T follicular helper cell (primary cell): ENCODE data around the gene ATP9A.
"Not testable (repeated sequence)": the region's sequence is repeated elsewhere in the genome, so short reads cannot be mapped to it uniquely, and the experiment has no call there.

Experiments used
- DNase-seq: peaks from one replicate; pipeline ENCODE4 v3.0.0-alpha.2; 2020; ENCODE audit warnings: low read depth

Gene ATP9A

GRCh38 chr20:51756653-51757052 lies 11.5 kb downstream of the ATP9A start:
- no peak for DNase-seq

DNA sequence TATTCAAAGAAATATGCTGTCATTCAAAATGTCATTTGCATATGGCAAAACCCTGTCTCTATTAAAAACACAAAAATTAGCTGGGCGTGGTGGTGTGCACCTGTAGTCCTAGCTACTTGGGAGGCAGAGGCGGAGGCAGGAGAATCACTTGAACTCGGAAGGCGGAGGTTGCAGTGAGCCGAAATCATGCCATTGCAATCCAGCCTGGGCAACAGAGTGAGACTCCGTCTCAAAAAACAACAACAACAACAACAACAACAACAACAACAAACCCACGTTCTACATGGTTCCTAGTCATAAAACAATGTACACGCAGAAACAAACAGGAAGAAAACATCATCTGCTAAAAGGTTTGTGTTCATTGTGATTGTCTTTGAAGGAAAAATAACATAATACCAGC lies 15.0 kb downstream of the ATP9A start:
- not testable (repeated sequence) for DNase-seq

GRCh38 chr20:51752343-51752951 lies 15.7 kb downstream of the ATP9A start:
- DNase-seq = no peak

- no peak for DNase-seq
Measured at GRCh38 chr20:51750770-51751388, 17.3 kb downstream of the ATP9A start.

DNA sequence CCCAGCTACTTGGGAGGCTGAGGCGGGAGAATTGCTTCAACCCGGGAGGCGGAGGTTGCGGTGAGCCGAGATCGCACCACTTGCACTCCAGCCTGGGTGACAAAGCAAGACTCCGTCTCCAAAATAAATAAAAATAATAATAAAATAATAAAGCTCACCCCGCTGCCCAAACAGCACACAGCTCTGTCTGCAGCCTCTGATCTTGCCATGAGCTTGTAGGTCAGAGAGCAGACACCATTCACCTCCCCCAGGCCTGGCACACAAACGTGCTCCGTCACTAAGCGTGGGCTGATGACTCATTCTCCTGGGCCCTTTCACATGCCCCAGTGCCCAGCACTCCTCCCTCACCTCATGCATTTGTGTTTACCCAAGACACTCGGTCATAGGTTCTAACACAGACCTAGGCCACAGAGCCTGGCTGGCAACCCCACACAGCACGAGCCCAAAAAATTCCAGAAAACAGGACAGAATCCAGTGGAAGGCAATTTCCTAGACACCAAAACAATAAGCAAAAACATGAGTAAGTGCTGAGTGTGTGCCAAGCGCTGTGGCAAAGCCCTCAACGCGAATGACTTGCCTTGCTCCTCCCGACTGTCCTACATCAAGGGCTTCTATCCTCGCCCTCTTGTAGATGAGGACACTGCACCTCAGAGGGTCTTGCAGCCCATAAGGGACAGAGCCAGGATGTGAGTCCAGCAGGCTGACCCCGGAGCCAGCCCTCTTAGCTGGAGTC lies 18.0 kb downstream of the ATP9A start:
- DNase-seq = no peak

DNA sequence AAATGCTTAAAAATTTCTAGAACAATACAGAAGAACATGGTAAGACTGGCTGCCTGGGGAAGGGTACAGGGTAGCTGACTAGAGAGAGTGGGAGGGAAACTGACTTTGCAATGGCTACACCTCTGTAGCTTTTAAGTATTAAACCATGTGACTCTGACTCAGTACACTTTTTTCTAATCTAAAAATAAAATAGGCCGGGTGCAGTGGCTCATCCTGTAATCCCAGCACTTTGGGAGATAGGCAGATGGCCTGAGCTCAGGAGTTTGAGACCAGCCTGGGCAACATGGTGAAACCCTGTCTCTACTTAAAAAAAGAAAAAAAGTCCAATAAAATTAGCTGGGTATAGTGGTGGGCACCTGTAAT lies 18.5 kb downstream of the ATP9A start:
- DNase-seq = no peak

DNA sequence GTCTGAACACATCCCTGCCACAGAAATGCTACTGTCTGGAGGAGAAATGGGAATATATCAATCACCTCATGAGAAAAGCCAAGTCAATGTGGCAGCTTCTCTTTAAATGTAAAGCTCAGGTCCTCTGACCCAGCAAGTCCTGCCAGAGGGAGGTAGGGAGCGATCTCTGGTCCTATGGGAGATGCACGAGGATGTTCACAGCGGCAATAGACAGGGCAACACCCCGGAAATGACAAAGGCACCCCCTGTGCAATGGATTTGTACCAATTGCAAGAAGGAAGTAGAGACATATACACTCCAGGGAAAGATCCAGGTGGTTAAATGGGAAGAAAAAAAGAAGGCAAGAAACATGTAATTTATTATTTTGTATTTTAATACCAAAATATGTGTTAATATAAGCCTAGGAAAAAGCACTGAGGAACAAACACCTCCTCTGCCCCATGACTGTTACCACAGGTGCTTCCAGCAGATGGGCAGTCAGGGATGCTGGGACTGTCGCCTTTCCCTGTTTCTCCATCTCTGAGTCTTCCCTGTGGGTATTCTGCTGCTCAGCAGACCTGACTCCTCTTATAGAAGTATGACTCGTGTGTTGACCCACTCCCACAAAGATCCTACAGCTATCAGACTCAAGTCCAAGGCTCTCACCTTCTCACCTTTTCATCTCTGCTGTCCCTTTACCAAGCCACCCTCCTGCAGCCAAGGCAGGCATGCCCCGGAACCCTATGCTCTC lies 20.8 kb downstream of the ATP9A start:
- DNase-seq = no peak

- DNase-seq = no peak
Measured at GRCh38 chr20:51745804-51746203, 22.4 kb downstream of the ATP9A start.

DNA sequence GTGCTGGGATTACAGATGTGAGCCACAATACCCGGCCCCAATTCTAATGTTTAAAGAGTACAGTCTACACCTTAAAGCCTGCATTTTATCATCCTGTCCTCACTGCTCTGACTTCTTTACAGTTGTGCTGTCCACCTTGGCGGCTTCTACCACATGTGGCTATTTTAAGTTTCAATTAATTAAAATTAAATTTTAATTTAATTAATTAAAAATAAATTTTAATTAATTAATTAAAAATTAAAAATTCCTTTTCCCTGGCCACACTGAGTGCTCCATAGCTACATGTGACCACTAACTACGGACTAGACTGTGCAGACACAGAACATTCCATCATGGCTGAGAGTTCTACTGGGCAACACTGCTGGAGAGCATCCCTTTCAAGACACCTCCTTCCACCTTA lies 27.4 kb downstream of the ATP9A start:
- DNase-seq = no peak

- DNase-seq = not testable (repeated sequence)
Measured at GRCh38 chr20:51740308-51740707, 27.9 kb downstream of the ATP9A start.

- DNase-seq = no peak
Measured at GRCh38 chr20:51739722-51740249, 28.4 kb downstream of the ATP9A start.

DNA sequence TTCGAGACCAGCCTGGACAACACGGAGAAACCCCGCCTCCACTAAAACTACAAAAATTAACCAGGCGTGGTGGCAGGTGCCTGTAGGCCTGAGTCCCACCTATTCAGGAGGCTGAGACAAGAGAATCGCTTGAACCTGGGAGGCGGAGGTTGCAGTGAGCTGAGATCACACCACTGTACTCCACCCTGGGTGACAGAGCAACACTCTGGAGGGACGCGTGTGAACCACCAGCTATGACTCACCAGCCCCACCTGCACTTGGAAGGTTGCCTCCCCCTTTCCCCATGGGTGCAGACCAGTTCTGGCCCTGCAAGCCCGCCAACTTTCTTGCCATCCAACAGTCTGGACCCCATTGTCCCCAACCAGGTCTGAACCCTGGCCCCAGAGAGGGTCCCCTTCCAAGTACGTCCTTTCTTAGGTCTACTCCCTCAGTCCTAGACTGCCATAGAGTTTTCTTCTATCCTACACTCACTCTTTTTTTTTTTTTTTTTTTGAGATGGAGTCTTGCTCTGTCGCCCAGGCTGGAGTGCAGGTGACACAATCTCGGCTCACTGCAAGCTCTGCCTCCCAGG lies 29.2 kb downstream of the ATP9A start:
- DNase-seq = no peak

DNA sequence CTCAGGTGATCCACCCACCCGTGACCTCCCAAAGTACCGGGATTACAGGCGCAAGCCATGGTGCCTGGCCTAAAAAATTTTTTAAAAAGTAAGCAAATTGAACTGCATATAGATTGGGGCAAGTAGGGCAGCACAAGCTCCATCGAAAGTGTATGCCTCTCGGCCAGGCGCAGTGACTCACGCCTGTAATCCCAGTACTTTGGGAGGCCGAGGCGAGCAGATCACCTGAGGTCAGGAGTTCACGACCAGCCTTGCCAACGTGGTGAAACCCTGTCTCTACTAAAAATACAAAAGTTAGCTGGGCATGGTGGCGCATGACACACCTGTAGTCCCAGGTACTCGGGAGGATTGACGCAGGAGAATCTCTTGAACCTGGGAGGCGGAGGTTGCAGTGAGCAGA lies 29.9 kb downstream of the ATP9A start:
- not testable (repeated sequence) for DNase-seq

DNA sequence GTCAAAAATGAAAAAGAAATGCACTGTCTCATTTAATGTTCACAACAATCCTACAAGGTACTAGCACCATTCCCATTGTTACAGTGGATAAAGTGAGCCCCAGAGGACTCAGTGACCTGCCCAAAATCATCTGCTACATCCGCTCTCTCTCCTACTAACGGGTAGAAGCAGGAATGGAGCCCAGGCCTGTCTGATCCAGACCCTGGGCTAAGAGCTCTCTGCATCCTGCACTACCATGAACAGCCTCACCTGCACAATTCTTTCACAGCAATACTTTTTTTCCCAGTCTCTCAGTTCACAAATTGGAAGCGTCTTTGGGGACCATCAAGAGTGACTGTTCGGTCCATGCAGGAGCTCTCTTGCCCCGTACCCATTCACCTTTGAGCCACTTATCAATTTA lies 31.2 kb downstream of the ATP9A start:
- DNase-seq = no peak

DNA sequence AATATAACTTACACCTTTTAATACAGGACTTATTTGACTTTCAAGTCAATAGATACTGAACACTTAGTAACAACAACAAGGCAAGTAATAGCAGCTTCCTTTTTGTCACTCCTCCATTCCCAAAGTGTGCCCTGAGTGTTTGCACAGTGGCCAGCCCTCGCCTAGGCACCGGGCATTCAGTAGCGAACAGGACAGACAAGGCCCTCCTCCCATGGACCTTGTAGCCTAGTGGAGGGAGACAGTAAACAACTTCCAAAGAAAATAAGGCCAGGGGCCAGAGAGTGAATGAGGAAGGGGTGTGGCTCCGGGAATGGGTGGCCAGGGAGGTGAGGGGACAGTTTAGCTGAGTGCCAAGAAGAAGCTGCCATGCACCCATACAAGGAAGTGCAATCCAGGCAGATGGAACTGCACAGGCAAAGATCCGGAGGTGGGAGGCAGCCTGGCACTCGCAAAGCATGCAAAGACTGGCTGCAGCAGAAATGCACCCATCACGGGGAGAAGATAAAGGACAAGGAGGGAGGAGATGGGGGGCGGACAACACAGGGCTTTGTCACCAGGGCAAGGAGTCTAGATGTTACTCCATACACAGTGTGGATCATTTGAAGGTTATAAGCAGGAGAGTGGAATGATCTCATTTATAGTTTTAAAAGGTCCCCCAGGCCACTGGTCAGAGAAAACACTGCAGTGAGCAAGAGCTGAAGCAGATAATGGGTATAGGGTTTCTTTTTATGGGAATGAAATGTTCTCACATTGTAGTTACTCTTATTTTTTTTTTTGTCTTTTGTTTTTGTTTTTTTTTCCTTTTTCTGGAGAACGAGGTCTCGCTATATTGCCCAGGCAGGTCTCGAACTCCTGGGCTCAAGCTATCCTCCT lies 32.2 kb downstream of the ATP9A start:
- no peak for DNase-seq

DNA sequence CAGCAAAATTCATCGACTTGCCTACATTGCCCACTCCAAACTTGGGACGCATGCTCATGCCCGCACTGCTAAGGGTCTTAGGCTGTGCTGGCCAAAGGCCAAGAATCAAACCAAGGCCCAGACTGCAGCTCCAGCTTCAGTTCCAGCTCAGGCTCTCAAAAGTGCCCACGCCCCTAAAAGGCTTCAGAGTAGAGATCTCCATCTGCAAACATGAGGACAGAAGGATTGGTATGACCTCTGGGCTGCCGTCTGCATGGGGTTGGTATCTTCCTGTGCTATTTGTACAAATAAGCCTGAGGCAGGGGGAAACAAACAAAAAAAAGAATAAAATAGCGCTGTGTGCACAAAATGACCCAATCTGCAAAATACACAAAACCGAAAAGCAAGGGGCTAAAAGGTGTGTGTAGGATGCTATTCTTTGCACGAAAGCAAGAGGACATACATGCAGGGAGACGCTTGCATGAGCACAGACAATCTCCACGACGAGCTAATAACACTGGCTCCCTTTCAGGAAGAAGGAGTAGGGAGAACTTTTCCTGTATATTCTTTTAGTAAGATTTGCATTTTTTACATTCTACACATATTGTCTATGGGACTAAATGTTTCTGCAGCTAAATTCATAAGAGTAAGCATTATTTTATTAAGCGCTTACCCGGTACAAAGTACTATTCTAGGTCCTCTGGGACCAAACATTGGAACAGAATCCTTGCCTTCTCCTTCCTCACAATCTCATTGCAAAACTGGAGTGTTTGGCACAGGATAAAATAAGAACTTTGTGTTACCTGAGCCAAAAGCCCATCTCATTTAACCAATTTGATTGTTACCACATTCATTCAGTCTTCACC lies 33.1 kb downstream of the ATP9A start:
- DNase-seq = no peak

DNA sequence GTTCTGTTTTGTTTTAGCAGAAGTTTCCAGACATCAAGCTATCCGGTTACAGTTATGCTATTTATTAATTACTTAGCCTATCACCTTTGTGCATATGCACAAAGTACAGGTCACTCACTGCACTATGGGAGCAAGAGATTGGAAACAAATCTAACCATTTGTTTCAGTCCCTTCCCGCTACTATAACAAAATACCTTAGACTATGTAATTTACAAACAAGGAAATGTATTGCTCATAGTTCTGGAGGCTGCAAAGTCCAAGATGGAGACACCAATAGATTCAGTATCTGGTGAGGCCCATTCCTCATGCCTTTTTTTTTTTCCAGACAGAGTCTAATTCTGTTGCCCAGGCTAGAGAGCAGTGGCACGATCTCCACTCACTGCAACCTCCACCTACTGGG lies 35.1 kb downstream of the ATP9A start:
- no peak for DNase-seq

DNA sequence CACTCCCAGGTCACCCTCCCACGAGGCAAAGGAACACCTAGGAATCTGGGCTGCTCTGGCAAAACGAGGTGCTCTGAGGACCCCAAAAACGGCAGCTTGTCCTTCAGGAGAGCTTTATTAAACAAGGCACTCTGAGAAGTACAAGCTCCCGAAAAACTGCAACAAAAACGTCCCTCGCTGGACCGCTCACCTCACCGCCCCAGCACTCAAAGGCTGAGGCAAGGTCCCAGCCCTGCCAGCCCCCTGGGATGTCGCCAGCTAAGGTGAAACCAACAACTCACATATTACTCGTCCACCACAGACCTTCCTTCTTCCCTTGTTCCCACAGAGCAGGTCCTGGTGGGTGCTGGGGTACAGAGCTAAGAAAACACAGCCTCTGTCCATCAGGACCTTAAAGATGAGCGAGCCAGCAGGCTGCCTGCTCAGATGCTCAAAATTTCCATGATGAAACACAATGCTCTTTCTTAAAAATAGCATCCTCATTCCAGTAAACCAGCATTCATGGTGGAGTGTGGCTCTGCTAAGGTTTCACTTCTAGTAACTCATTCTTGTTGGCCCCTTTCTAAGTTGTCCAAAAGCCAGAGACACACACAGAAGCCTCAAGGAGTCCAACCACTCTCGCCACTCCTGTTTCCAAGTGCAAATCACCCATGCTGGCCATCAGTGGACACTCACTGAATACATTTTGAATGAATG lies 35.9 kb downstream of the ATP9A start:
- no peak for DNase-seq

DNA sequence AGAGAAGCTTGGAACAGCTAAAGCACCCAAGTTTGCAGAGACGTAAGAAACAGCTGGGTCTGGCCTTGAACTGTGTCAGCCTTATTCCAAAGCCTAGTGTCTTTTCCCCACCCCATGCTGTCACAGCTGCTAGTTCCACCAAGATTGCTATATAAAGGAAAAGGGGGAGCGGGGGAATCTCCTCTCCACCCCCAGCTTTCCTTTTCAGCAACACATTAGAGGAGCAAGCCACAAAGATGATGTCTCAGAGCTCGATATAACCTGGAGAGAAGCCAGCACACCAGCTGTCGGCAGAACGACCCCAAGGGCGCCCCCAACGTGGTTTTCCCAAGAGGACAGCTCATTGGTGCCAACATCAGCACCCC lies 36.5 kb downstream of the ATP9A start:
- no peak for DNase-seq

DNA sequence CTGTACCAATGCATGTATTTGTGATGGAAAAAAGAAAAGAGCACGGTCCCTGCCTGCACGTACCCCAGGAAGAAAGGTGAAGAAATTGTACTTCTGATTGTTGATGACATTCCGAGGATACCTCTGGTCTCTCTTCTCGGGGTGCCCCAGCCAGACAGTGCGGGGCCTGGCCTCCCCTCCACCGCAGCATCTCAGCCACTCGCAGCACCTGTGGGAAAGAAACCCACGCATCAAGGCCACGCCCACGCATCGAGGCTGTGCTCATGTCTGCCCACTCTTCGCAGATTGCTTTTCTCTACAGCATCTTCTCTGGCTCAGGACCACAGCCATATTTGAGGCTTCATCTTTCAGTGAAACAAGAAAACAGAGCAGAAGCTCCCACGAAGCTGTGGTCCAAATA lies 38.4 kb downstream of the ATP9A start:
- DNase-seq = no peak
